Activated naive CD4-positive, alpha-beta T cell treated with anti-CD3 and anti-CD28 coated beads, Interleukin-2, amount 50 U/mL, for 16 hours (primary cell): ENCODE measurements around the gene PPHLN1.
A peak's percentile ranks its signal among the peaks of the same experiment; 100 is the strongest.

Experiments
- DNase-seq: peaks from one replicate; pipeline ENCODE4 v3.0.0-alpha.2; 2020

The PPHLN1 gene

DNA sequence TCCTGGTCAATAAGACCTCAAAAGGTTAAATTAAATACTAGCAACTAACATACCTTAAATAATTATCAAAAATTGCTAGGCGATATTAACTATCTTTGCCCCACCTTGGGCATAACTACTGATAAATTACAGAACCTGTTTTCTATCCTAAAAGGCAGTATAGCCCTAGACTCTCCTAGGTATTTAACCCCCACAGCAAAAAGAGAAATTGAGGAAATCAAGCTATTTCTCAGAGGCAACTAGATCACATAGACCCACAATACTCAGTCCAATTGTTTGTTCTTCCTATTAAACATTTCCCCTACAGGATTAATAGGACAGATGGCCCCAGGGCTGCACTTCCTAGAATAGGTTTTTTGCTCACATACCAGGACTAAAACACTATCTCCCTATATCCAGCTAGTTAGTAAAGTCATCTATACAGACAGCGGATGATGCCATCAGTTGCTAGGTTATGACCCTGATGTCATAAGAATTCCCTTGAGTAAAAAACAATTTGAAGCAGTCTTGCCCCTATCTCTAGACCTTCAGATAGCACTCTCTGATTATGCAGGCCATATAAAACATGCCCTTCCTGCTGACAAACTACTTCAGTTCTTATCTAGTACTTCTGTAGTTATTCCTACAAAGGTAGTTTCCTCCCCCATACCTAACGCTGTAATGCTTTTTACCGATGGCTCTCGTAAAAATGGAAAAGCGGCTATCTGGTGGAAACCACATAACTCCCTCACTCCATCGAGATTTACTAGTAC is 118.4 kb downstream of the PPHLN1 start:
- no peak for DNase-seq

- DNase-seq: no peak
Observed at GRCh38 chr12:42445891-42446290, 119.9 kb downstream of the PPHLN1 start.

GRCh38 chr12:42446761-42447160 is 120.8 kb downstream of the PPHLN1 start:
- no peak for DNase-seq

DNA sequence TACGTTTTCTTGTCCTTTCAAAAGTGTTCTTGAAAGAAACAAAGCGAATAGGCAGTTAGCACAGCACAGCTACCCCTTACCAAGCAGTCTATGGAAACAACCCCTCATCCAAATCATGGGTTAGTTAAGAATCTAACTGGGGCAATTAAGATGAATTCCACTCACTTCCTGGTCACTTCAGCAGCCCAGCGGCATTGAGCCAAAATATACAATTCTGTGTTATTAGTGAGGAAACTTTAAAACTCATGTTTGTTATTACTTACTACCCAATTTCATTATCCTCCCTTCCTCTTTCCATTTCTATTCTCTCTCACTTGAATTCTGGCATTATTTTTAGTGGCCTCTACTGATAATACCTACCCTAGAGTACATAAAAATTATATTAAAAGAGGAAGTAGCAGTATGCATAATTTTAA is 121.4 kb downstream of the PPHLN1 start:
- DNase-seq: no peak

- DNase-seq: no peak
Observed at GRCh38 chr12:42448841-42449240, 122.9 kb downstream of the PPHLN1 start.

DNA sequence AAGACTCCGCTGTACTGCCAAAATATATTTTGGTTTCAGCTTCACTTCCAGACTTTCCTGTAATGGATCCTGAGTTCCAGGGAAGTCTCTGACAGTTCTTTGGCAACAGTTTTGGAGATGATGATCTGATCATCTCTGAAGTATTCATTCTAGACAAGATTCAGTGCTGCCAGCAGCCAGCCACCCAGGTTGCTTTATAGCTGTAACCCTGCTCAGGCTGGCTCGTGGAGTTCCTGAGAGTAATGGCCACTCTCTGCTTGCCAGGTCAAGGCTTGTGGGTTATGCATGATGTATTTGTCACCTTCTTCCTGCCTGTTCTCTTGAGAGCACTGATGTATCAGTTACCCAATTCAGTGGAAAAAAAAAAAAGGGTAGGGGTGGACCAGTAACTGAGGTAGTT is 124.3 kb downstream of the PPHLN1 start:
- DNase-seq: no peak

- DNase-seq: no peak
Observed at GRCh38 chr12:42458575-42458974, 132.6 kb downstream of the PPHLN1 start.

- no peak for DNase-seq
Observed at GRCh38 chr12:42459336-42459847, 133.4 kb downstream of the PPHLN1 start.

DNA sequence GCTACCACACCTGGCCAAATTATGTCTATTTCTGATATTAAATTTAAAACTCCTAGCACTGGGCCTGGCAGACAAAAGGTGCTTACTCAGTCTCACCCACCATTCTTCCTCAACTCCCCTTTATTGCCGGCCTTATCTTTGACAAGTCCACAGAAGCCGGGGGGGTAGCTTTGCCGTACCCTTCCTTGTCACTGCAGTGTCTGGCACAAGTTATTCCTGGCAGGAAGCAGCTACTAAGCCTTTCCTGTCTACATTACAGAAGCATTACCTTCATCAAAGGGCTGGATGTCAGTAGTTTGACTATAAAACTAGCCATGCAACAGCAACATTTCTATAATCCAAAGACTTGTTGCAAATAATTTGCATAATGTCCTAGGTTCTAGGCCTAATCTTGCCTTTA is 136.5 kb downstream of the PPHLN1 start:
- DNase-seq: no peak

DNA sequence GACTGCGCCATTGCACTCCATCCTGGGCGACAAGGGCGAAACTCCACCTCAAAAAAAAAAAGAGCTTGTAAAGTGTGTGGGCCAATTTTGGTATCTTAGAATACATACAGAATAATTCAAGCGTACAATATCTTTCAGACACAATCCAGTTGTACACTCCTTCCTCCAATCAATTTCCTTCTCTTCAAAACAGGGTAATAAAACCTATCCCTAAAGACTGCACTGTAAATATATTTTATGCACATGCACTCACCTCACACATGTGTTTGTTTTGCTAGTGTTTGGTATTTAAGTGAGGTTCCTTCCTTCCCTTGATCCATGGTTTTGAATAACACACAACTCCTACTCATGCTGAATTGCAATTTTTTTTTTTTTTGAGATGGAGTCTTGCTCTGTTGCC is 137.7 kb downstream of the PPHLN1 start:
- DNase-seq: no peak

GRCh38 chr12:42468341-42468821 is 142.4 kb downstream of the PPHLN1 start:
- DNase-seq: no peak

- no peak for DNase-seq
Observed at GRCh38 chr12:42468921-42469320, 143.0 kb downstream of the PPHLN1 start.

GRCh38 chr12:42469355-42470175 is 143.6 kb downstream of the PPHLN1 start:
- DNase-seq: no peak

DNA sequence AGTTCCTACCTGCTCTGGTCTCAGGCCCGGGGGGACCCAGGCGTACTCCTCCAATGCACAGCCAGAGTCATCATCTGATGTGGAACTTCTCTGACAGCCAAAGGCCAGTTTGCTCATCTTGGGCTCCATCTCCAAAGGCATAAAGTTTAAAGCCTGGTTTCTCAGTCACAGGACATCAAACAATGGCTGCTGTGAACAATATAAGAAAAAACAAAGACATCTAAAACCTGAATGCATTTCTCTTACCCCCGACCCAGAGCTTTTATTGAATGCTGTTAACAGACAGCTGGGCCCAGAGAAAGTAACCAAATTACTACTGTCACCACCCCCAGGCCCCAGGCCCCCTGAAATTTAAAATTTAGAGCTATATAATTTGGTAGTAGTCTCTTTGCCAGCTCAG is 146.4 kb downstream of the PPHLN1 start:
- no peak for DNase-seq

GRCh38 chr12:42473130-42473529 is 147.2 kb downstream of the PPHLN1 start:
- no peak for DNase-seq

DNA sequence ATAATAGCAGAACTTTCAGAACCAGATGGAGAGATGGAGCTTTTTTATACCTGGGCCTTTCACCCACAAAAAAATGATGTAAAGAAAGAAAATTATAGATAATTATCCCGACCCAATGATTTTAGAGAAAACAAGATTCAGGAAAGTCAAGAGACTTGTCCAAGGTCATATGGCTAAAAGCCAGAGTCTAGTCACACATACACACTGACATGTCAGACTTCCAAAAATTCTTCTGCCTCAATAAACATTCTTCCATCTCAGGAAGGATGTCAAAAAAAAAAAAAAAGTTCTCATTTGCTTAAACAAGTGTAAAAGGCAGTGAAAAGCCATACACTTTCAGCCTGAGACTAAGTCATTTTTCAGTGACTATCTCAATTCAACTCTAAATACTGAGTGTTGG is 147.6 kb downstream of the PPHLN1 start:
- no peak for DNase-seq

GRCh38 chr12:42474391-42474790 is 148.4 kb downstream of the PPHLN1 start:
- DNase-seq: no peak

GRCh38 chr12:42475106-42475505 is 149.1 kb downstream of the PPHLN1 start:
- DNase-seq: no peak

GRCh38 chr12:42477941-42478340 is 152.0 kb downstream of the PPHLN1 start:
- no peak for DNase-seq

- no peak for DNase-seq
Observed at GRCh38 chr12:42481368-42481767, 155.4 kb downstream of the PPHLN1 start.

DNA sequence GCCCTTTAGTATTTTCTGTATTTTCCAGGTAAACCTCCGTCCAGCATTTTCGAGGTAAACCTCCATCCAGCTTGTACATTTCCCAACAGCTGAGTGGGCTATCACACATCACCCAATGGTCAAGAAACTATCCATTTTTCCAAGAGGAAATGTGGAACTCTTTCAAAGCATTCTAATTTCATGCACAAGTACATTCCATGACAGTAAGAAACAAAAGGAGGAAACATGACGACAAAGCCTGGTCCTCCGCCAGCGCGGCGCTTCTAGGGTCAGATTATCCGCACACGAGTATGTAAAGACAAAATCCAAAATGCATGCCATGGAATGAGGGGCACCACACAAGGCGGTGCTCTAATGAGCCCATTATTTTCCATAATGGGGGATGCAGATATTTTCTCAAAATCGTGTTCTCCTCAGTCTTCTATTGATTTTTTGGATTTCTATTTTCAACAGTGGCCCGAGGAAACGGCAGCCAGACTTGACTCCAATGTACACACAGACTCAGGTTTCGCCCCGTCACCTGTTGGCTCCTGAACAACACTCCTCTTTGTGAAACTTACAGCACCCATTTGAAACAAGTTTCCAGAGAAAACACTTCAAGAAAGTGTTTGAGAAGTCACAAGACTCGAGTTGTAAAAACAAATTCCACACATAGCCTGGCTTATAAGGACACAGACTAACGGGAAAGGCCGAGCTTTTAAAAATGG is 156.2 kb downstream of the PPHLN1 start:
- DNase-seq: no peak

DNA sequence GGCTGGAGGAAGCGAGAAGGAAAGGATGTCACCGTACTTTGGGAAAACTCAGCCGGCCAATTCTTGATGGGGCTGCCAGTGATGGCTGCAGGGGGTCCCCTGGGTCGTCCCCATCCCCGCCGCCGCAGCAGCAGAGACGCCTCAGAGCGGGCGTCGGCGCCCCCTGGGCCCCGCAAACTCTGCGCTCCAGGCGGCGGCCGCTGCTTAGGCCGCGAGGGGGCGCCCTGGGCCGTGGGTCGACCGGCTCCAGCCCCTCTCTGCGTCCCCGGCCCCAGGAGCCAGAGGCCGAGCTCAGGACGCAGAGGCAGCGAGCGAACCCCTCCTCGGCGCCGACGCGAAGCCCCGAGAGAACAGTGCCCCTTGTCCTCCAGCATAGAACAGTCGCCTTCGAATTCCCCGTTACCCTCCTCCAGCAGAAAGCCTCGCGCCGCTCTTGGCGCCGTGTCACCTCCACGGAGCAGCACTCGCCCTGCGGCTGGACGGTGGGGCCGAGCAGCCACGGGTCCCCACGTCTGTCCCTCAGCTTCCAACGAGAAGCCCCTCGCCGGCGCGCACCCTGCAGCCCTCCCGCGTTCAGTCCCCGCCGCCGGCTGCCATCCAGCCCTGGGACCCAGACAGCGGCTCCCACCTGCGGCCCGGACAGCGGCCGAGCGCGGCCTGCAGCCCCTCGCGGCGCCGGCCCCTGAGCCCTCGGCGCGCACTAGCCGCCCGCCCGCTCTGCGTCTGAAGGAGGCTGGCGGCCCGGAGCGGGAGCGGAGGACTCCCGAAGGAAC is 157.0 kb downstream of the PPHLN1 start:
- DNase-seq: peak; percentile 56

DNA sequence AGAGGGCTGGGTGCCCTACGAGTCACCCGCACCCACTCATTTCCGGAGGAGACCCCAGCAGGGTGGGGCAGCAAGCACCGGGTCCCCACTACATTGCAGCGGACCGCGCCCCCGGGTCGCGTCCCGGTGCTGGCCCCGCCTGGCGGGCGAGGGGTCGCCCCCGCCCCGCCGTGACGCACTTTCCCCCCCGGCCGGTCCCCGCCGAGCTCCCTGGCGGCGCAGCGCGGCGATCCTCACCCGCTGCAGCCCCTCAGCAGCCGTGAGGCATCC is 157.5 kb downstream of the PPHLN1 start:
- peak; percentile 24 for DNase-seq
